Sigmoid colon (tissue), 7 donors: ENCODE results near the gene DNMT1. TPM values are rescaled to one million over a fixed set of nuclear protein-coding genes. Genes with fewer than 3 reads are reported as not detected.

ENCODE experiments used
- DNase-seq: peaks from one replicate; pipeline ENCODE4 v3.0.0-alpha.2; 2019
- H3K27ac ChIP-seq, 4 donors: fragments of 200-600 bp; sonication (generic); one replicate each; pipeline ENCODE4 v1.5.1; 2016 to 2019; ENCODE audit warnings: mild to moderate bottlenecking in 1 of 4
- H3K27me3 ChIP-seq, 3 donors: fragments of 200-600 bp; sonication (generic); one replicate each; pipeline ENCODE4 v1.5.1; 2019; ENCODE audit warnings: mild to moderate bottlenecking in 1 of 3
- H3K36me3 ChIP-seq, 4 donors: fragments of 200-600 bp; sonication (generic); one replicate each; pipeline ENCODE4 v1.5.1; 2016 to 2019
- H3K4me1 ChIP-seq, 4 donors: fragments of 200-600 bp; sonication (generic); one replicate each; pipeline ENCODE4 v1.5.1; 2017 to 2019
- H3K4me3 ChIP-seq, 4 donors: fragments of 200-600 bp; sonication (generic); one replicate each; pipeline ENCODE4 v1.5.1; 2017 to 2019; ENCODE audit warnings: mild to moderate bottlenecking in 2 of 4, moderate library complexity in 1 of 4
- H3K9me3 ChIP-seq, 4 donors: fragments of 200-600 bp in 3 of 4; sonication (generic) in 3 of 4; one replicate each; pipeline versions ENCODE4 v1.5.1 to v1.6.1; 2013 to 2019
- EP300 ChIP-seq, 4 donors: sonication (generic); formaldehyde crosslinking; IDR thresholded peaks; one replicate each; pipeline ENCODE4 v1.6.1; 2017; ENCODE audit warnings: antibody characterized with exemption in 4 of 4
- POLR2A ChIP-seq, 2 donors: fragments of 450-650 bp; IDR thresholded peaks; one replicate each; pipeline ENCODE4 v1.6.1; 2016; ENCODE audit warnings: antibody characterized with exemption in 2 of 2, mild to moderate bottlenecking in 2 of 2, moderate library complexity in 2 of 2
- POLR2AphosphoS5 ChIP-seq, 4 donors: sonication (generic); formaldehyde crosslinking; IDR thresholded peaks; one replicate each; pipeline ENCODE4 v1.6.1; 2017; ENCODE audit warnings: antibody characterized with exemption in 4 of 4
- WGBS, 2 donors: extraction: QIAGEN DNeasy Blood & Tissue Kit; methylation state at CpG; one replicate each; pipeline ENCODE4 v1.1.7; 2013; 5-methylcytosine and 5-hydroxymethylcytosine counted together
- intact Hi-C: fragments of 100-400 bp; cut with DNase I; formaldehyde crosslinking; loops from one replicate; pipeline ENCODE4 v1.15.1; 2023
- polyA plus RNA-seq, 3 donors: library from polyadenylated mRNA; stranded (reverse); fragments of 200-250 nt; gene quantifications; one replicate each; pipeline ENCODE4 v1.2.3, GENCODE V29; 2013
- total RNA-seq, 4 donors: library from RNA; depleted of rRNA; stranded (reverse); fragments of >200 nt; gene quantifications; one replicate each; pipeline ENCODE4 v1.1.0, GENCODE V29; 2016
- TF ChIP-seq, protein P1 (sequence below), 4 experiments: fragments of 450-650 bp in 3 of 4; fragments of 200-600 bp in 1 of 4; IDR thresholded peaks; one replicate each; pipeline ENCODE4 v1.5.1; 2016 to 2019; ENCODE audit warnings: antibody characterized with exemption in 4 of 4, mild to moderate bottlenecking in 3 of 4, moderate library complexity in 2 of 4
- donor health status: healthy with polysubstance abuse.
- donor health status: Bipolar disorder and iron deficiency.
- donor health status: healthy.

DNMT1 gene
- total and polyA plus RNA-seq, 7 donors: 12.0 to 47.9 (median 24.5) TPM

GRCh38 chr19:10107254-10107653 lies 87.5 kb downstream of the DNMT1 start:
- H3K36me3 ChIP-seq: peaks cover 20 to 49% (median 40%) of the 10 kb centered on the region in 4 donors
- H3K4me1 ChIP-seq: peaks cover 0 to 19% (median 13%) of the 10 kb centered on the region in 4 donors
- no peaks in the 10 kb centered on the region for H3K27me3 ChIP-seq
- H3K27ac ChIP-seq: peak overlapping the region in 1 of 4 donors; percentile 87
- DNase-seq: no peak
- intact Hi-C loops: loop anchor here (5.0 kb wide), 1 partner anchor 145 kb away; the partner anchor contains the start of gene MRPL4
- TF ChIP-seq EP300 (IDR thresholded peaks at IDR 0.05): no peak
- TF ChIP-seq POLR2A (IDR thresholded peaks at IDR 0.05): no peak
- TF ChIP-seq POLR2AphosphoS5 (IDR thresholded peaks at IDR 0.05): no peak
- TF ChIP-seq, protein P1, sequence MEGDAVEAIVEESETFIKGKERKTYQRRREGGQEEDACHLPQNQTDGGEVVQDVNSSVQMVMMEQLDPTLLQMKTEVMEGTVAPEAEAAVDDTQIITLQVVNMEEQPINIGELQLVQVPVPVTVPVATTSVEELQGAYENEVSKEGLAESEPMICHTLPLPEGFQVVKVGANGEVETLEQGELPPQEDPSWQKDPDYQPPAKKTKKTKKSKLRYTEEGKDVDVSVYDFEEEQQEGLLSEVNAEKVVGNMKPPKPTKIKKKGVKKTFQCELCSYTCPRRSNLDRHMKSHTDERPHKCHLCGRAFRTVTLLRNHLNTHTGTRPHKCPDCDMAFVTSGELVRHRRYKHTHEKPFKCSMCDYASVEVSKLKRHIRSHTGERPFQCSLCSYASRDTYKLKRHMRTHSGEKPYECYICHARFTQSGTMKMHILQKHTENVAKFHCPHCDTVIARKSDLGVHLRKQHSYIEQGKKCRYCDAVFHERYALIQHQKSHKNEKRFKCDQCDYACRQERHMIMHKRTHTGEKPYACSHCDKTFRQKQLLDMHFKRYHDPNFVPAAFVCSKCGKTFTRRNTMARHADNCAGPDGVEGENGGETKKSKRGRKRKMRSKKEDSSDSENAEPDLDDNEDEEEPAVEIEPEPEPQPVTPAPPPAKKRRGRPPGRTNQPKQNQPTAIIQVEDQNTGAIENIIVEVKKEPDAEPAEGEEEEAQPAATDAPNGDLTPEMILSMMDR (IDR thresholded peaks at IDR 0.05): no peak
- H3K4me3 ChIP-seq: peak overlapping the region in 3 of 4 donors; percentile 66 to 96 (median 79)
- H3K9me3 ChIP-seq: no peaks in the 10 kb centered on the region
- 70 to 77% methylated on average over 10 of the region's 10 CpGs for WGBS, 2 donors

- peaks cover 0 to 19% (median 13%) of the 10 kb centered on the region in 4 donors for H3K4me1 ChIP-seq
- DNase-seq: peak; percentile 99
- H3K4me3 ChIP-seq: peak within 1 kb of the TSS; percentile 59 to 96 (median 72)
- H3K36me3 ChIP-seq: peaks cover 20 to 42% (median 37%) of the 10 kb centered on the region in 4 donors
- TF ChIP-seq, protein P1 (IDR thresholded peaks at IDR 0.05): no peak
- TF ChIP-seq POLR2A (IDR thresholded peaks at IDR 0.05) (peak in 1 of 2 donors; percentile 23), POLR2AphosphoS5 (IDR thresholded peaks at IDR 0.05) (peak; percentile 84 to 93 (median 90)), EP300 (IDR thresholded peaks at IDR 0.05) (peak in 1 of 4 donors; percentile 54)
- no peaks in the 10 kb centered on the region for H3K27me3 ChIP-seq
- intact Hi-C loops: loop anchor here (5.0 kb wide), 1 partner anchor 146 kb away; the partner anchor contains the start of gene MRPL4
- WGBS, 2 donors: 0 to 1% methylated on average over 71 of the region's 71 CpGs
- H3K9me3 ChIP-seq: no peaks in the 10 kb centered on the region
- peak within 1 kb of the TSS; percentile 71 to 87 (median 77) for H3K27ac ChIP-seq
These were observed 88.4 kb downstream of the DNMT1 start, which contains the start of gene PPAN for GRCh38 chr19:10106100-10106936. Gene PPAN (plus strand): TSS chr19:10106362. CDS start chr19:10106395, 33 bp downstream.

DNA sequence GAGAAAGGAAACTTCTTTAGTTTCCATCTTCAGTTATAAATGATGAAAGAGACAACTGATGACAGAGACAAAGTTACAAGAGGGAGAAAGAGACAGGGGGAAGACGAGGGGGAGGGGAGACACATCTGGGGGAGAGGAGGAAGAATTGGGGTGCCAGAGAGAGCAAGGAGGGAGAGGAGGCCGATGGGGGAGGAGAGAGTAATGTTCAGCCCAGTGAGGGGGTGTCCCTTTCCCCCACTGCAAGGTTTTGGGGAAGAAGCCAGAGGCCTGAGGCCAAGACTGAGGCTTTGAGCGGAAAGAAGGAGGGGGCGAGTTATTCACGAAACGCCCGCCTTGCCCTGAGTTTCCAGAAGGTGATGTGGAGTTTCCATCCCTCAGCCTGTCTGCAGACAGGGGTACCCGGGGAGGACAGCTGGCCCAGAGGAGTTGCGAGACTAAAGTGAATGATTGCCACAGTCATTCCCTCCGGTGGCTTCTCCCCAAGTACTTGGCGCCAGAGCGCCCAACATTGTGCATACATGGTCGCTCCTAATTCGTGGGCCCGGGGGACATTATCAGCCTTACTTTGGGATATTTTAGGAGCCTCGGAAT lies 89.1 kb downstream of the DNMT1 start:
- Histone ChIP-seq H3K4me3 (peak overlapping the region in 2 of 4 donors; percentile 79 to 96), H3K27ac (peak overlapping the region; percentile 46 to 87 (median 74)), H3K36me3 (peaks cover 20 to 35% (median 30%) of the 10 kb centered on the region in 4 donors), H3K9me3 (no peaks in the 10 kb centered on the region), H3K27me3 (no peaks in the 10 kb centered on the region), H3K4me1 (peaks cover 0 to 19% (median 13%) of the 10 kb centered on the region in 4 donors)
- WGBS, 2 donors: 36 to 51% methylated on average over 16 of the region's 16 CpGs
- no peak for TF ChIP-seq POLR2A (IDR thresholded peaks at IDR 0.05)
- TF ChIP-seq POLR2AphosphoS5 (IDR thresholded peaks at IDR 0.05): no peak
- TF ChIP-seq, protein P1 (IDR thresholded peaks at IDR 0.05): no peak
- TF ChIP-seq EP300 (IDR thresholded peaks at IDR 0.05): no peak
- intact Hi-C loops: loop anchor here (5.0 kb wide), 1 partner anchor 147 kb away; the partner anchor contains the start of gene MRPL4
- DNase-seq: no peak

DNA sequence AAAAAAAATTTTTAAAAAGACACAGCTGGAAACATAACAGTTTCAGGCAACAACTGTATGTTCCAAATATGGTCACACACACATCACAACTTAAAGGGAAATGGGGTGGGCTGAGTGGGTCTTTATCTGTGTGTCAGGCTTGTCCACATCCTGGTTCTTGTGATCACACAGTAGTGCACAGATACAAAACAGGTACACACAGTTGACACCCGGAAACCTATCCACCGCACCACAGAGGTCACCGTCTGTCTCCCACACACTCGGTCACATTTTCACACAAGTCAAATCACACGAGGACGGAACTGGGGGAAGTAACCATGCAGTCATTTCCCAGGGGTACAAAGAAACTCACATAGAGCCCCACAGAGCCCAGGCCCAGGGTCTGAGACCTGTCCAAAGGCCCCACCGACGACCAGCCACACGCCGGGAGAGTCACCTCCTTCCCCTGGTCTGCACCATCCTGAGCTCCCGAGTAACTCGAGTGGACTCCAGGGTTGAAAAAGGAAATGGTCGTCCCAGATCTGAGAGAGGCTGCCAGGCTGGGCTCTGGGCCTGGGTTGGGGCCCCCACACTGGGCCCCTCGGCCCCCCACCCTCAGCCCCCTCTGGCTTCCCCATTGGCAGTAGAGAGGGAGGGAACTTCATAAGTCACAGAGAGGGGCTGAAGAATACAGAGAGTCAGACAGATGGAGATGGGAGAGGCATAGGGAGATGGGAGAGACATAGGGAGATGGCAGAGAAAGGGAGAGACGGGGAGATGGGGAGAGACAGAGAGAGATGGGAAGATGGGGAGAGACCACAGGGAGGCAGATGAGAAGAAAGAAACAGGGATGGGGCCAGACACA lies 89.9 kb downstream of the DNMT1 start:
- WGBS, 2 donors: 36 to 65% methylated on average over 15 of the region's 15 CpGs
- no peaks in the 10 kb centered on the region for H3K9me3 ChIP-seq
- H3K4me1 ChIP-seq: peaks cover 0 to 19% (median 13%) of the 10 kb centered on the region in 4 donors
- H3K27me3 ChIP-seq: no peaks in the 10 kb centered on the region
- no peak for DNase-seq
- H3K36me3 ChIP-seq: peaks cover 17 to 28% (median 23%) of the 10 kb centered on the region in 4 donors
- intact Hi-C loops: loop anchor here (5.0 kb wide), 1 partner anchor 147 kb away; the partner anchor contains the start of gene MRPL4
- no peak for TF ChIP-seq POLR2A (IDR thresholded peaks at IDR 0.05)
- TF ChIP-seq POLR2AphosphoS5 (IDR thresholded peaks at IDR 0.05): no peak
- TF ChIP-seq, protein P1 (IDR thresholded peaks at IDR 0.05): no peak
- TF ChIP-seq EP300 (IDR thresholded peaks at IDR 0.05): no peak
- peak overlapping the region in 1 of 4 donors; percentile 11 for H3K27ac ChIP-seq
- no peak overlapping the region for H3K4me3 ChIP-seq
